ENCODE measurements around the gene PSMG3.

- TF ChIP-seq ZNF274 (IDR thresholded peaks at IDR 0.05; ENCODE audit: low read depth, low read length), result no peak
- no peak for TF ChIP-seq YY1 (IDR thresholded peaks at IDR 0.05; ENCODE audit: insufficient read depth, insufficient read length)
These were observed 5.2 kb downstream of the PSMG3 start for GRCh38 chr7:1564603-1565022.

All from NT2/D1 (cell line).